ENCODE measurements around the gene ATRN. TPM values are rescaled to one million over a fixed set of nuclear protein-coding genes. Genes with fewer than 3 reads are reported as not detected.
"Not testable (repeated sequence)": the region's sequence is repeated elsewhere in the genome, so short reads cannot be mapped to it uniquely, and the experiment has no call there.

The ATRN gene
- 19.9 and 23.8 TPM in 2 replicates for total RNA-seq (2014; rRNA removed)
- polyA plus RNA-seq (2012) = 11.6 TPM

DNA sequence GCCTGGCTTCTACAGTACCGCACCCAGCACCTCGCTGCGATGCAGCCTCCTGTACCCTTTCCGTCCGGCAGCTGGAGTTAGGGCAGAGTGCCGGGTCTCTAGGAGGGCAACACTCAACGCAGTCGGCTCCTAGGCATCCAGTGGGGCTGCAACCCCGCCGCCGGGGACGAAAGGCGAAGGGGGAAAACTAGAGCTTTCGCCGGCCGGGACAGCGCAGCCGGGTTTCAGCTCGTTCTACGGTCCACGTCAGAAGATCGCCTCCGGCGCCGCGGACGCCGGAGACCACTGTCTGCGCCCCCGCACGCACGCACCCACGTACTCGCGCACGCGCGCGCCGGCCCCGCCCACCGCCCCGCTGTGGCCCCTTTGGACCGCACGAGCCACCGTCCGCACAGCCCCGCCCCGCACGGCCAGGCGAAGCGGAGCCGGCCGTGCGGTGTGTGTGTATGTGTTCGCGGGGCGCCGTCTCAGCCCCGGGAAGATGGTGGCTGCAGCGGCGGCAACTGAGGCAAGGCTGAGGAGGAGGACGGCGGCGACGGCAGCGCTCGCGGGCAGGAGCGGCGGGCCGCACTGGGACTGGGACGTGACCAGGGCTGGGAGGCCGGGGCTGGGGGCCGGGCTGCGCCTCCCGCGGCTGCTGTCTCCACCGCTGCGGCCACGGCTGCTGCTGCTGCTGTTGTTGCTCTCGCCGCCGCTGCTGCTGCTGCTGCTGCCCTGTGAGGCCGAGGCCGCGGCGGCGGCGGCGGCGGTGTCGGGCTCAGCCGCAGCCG is at the start of gene ATRN:
ATRN (plus strand) TSS at position 392 of the 770 bp plus-strand sequence; CDS start at position 482, 90 bp downstream.
- DNase-seq (ENCODE audit: low read depth) = peak; percentile 88

DNA sequence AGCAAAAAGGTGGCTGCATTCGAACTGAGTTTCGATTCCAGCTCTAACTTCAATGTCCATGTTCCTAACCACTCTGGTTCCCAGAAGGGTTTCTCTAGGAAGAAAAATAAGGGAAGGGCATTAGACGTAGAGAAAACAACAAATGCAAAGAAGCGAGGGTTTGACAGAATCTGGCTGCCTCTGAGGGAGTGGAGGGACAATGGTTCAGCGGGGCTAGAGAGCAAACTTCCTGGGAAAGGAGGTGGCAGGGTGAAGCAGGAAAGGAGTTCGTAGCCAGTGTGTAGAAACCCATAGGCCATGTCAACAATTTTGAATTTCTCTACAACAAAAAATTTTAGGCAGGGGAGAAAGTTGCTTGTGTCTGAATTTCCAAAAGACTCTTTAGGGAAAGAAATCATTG is 48.8 kb upstream of the ATRN start:
- DNase-seq (ENCODE audit: low read depth) = no peak

DNA sequence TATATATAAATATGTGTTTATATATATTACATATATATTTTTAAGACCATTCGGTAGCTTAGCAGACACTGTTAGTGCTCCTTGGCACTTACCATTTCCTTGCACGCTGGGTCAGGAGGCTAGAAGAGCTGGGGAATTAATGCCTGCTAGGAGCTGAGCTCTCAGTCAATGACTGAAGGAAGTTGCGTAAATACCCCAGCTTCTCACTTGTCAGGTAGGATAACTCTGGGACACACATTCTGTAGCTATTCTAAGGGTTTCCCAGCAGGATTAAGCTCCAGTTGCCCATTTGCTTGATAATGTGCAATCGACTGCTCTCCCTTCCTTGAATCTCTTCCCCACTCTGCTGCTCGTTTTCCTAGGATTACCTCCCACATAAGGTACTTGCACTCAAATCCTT is 47.7 kb upstream of the ATRN start:
- DNase-seq (ENCODE audit: low read depth) = no peak

DNA sequence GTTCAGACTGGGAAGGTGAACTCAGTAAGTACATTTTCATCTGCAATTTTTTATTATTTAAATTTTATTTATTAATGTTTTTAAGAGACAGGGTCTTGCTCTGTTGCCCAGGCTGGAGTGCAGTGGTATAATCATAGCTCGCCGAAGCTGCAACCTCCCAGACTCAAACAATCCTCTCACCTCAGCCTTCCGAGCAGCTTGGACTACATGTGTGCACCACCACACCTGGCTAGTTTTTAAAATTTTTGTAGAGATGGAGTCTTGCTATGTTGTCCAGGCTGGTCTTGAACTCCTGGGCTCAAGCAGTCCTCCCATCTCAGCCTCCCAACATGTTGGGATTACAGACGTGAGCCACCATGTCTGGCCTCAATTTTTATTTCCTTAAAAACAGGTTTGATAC is 44.1 kb upstream of the ATRN start:
- DNase-seq (ENCODE audit: low read depth) = not testable (repeated sequence)

DNA sequence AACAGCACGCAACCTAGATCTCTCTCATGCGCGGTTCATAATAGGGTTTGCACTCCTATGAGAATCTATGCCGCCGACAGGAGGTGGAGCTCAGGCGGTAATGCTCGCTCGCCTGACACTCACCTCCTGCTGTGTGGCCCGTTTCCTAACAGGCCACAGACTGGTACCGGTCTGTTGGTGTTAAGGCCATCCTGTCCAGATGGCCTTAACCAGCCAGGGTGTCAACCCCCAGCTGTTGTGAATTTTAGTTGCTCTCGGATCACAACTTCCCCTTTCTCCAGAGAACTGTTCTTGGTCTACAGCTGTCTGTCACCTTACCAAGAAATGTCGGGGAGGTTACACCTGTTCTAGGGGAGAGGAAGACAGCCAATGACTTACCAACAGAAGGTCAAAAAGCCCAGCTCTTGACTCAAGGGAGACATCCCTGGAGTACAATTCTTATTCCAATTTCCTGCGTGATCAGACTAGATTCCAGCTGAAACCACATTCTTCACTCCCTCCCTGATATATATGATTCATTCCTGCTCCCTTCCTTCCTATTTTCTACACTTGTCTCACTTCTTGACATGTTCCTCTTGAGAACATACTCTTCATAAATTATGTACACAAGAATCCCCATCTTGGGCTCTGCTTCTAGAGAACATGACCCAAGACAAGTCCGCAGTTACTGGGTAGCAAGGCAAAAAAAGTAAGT is 40.3 kb upstream of the ATRN start:
- no peak for DNase-seq (ENCODE audit: low read depth)

DNA sequence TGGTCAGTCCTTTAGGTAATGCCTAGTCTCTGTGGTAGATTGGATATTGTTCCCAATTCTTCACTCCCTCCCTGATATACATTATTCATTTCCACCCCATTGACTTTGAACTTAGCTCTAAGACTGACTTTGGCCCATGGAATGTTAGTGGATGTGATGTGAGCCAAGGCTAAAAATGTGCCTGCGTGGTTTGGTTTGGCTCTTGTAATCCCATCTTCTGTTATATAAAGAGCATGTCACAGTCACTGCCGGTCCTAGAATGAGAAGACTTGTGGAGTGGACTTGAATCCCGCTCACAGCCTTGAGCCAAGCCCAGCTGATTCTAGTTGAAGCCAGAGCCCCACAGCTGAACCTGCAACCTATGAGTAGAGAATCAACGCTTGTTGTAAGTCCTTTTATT is 39.7 kb upstream of the ATRN start:
- no peak for DNase-seq (ENCODE audit: low read depth)

DNA sequence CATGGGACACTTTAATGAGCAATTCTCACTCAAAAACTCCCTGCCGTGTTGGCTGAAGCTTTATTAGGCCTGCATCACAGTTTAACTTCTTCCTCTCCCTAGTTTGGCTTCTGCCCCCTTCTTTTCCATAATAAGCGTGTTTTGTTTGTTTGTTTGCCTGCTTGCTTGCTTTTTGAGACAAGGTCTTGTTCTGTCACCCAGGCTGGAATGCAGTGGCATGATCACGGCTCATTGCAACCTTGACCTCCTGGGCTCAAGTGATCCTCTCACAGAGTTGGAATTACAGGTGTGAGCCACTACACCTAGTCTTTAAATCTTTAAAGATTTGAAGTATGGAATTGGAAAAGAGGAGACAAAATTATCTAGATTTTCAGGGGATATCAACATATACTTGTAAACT is 38.0 kb upstream of the ATRN start:
- DNase-seq (ENCODE audit: low read depth) = no peak

DNA sequence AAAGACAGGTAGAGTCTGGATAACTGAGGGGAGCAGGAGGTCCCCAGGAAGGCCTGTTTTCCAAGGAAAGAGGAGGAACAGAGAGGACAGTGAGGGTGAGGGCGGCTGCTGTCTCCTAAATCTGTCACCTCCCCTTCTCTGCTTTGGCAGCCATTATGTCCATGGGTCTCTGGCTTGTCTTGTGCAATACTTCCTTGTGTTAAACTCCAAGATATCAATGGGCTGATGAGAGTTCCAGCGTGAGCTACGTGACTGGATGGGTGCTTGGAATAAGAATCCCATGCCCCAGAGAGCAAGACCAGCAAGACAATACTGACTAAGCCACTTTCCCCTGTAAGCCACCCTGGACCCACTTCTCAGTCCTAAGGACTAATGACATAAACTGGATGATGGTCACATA is 37.1 kb upstream of the ATRN start:
- no peak for DNase-seq (ENCODE audit: low read depth)

DNA sequence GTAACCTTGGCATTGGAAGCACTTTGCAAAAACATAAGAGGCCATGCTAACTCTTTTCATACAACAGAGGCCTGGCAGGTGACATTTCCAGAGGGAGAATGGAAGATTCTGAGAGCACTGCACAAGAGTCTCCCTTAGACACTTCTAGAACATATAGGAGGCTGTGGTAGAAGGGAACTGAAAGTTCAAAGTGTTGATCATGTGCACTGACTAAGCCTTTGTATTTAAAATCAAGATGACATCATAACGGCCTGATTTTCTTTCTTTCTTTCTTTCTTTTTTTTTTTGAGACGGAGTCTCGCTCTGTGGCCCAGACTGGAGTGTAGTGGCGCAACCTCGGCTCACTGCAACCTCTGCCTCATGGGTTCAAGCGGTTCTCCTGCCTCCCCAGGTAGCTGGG is 36.6 kb upstream of the ATRN start:
- no peak for DNase-seq (ENCODE audit: low read depth)

DNA sequence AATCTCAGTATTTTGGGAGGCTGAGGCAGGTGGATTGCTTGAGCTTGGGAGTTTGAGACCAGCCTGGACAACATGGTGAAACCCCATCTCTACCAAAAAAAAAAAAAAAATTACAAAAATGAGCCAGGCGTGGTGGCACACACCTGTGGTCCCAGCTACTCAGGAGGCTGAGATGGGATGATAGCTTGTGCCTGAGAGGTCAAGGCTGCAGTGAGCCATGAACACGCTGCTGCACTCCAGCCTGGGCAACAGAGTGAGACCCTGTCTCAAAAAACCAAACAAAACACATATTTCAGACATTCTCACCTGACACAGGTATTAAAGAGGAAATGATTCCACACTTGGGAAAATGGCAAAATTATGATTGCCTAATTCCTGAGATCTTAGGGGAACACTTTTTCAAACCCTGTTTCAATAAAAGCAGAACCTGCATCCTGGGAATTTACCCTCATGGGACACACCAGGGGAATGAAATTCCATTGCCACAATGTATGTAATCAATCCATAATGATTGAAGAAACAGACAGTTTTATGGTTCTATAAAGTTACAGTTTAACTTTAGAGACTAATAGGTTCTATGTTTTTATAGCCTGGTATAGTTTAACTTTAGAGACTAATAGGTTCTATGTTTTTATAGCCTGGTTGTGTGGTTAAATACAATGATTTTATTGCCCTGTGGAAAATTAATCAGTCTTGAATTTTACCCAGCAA is 33.8 kb upstream of the ATRN start:
- no peak for DNase-seq (ENCODE audit: low read depth)

DNA sequence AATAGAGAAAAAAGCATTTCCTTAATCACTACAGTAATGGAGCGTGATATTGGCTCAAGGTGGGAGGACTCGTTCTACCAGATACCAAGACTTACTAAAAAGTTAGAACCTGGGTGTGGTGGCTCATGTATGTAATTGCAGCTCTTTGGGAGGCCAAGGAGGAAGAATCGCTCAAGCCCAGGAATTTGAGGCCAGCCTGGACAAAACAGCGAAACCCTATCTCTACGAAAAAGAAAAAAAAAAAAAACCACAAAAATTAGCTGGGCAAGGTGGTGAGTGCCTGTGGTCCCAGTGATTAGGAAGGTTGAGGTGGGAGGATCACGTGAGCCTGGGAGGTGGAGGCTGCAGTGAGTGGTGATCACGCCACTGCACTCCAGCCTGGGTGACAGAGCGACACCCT is 24.0 kb upstream of the ATRN start:
- DNase-seq (ENCODE audit: low read depth) = no peak

DNA sequence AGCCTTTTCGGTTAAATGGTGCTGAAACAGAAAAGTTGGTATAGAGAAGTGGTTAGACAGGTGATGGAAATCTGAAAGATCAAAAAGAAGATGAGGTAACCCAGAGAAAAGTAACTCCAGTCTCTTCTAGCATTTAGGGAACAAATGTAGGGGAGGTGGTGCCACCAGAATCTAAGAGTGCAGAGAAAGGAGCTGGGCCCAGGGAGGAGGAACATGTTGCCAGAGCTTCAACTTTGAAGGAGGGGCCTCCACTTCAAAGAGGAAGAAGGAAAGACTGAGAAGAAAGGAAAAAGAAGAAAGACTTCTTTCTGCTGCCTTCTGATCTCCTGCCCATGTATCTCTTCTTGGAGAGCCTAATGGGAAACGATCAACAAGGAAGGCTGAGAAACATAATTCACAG is 23.5 kb upstream of the ATRN start:
- DNase-seq (ENCODE audit: low read depth) = no peak

DNA sequence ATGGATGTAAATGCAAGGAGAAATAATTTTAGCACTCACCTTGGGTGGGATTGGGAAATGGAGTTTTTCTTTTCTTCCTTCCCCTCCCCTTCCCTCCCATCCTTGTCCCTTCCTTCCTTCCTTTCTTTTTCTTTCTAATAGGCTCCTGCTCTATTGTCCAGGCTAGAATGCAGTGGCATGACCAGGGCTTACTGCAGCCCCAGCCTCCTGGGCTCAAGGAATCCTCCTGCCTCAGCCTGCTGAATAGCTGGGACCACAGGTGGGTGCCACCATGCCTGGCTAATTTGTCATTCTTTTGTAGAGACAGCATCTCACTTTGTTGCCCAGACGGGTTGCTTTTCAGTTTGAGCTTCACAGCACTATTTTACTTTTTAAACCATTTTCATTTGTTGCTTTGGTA is 21.5 kb upstream of the ATRN start:
- DNase-seq (ENCODE audit: low read depth) = no peak

DNA sequence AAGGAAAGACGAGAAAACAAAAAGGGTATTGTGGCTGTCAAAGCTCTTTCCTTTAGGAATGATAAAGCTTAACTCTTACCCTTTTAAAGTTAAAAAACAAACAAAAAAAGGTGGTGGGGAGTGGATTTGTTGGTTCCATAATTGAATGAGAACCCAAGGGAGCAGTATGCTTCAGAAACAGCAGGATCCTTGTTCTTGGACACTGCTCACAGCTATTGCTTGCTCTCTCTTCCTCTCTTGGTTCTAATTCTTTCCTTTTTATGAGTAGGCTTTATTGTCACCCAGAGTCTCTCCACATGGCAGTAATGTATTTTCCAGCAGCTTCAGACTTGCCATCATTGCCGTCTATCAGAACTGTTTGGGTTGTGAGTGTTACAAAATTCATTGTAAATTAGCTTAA is 18.7 kb upstream of the ATRN start:
- DNase-seq (ENCODE audit: low read depth) = no peak

DNA sequence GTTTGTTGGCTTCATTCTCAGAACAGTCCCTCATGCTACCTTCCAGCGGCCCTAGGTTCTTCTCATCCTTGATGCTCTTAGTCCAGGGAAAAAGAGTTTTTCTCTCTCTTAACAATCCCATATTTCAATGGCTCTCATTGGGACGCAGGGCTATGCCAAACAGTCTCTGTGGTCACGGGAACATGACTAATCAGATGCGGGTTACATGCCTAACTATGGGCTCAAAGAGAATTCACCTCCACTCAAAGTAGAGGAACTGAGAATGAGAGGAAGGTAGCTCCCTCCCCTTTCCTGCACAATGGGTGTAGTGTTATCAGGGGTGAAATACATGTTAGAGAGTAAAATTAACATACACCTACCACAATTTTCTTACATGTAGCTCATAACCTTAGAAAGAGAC is 18.1 kb upstream of the ATRN start:
- no peak for DNase-seq (ENCODE audit: low read depth)

DNA sequence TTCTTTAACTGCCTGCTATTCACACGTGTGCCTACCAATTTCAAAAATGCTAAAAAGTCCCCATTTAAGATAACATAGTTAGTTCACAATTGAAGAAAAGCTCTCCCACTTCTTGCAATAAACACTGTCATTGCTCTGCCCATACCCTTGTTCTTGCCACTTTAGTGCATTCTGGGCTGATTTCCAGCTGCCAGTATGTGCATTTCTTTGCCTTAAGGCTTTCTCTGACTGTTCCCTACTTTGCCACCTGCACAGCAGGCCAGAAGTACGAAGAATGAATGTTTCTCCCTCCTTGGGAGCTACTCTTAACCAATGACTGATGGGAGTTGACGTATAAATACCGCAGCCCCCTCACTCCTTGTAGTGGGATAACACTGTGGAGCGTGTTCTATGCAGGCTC is 16.0 kb upstream of the ATRN start:
- DNase-seq (ENCODE audit: low read depth) = no peak

DNA sequence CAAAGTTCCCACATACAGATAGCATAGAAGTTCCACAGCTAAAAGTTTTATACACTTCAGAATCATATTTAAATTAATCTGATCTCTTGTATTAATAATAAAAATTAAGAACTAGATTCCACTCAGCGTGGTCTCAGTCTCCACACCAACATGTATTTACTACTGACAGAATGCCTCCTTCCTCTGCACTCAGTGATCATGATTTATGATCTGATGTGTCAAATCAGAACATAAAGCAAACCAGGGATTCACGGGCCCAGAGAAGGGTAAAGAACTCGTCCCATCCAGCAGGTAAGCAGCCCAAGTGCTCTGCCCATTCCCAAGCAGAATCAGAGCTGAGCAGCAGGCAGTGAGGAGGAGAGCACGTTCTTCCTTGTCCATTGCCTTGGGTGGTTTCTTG is 14.2 kb upstream of the ATRN start:
- DNase-seq (ENCODE audit: low read depth) = no peak

DNA sequence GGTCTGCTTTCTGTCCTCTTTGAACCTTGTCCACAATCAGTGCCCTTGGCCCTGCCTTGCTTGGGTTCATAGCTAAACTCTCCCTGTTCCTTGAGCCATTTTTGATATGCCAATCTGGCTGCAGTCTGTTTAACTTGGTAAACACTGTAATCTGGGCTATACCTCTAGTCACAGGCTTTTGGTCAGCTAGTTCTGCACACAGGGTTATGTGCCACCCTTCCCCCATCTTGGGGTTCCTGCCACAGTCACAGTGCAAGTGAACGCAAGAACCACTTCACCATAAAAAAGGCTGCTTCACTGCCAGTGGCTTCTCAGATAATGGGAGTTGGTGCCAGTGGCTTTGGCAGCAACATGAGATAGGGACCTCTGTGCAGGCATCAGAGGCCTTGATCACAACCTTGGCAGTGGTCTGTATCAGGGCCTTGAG is 10.9 kb upstream of the ATRN start:
- DNase-seq (ENCODE audit: low read depth) = no peak

DNA sequence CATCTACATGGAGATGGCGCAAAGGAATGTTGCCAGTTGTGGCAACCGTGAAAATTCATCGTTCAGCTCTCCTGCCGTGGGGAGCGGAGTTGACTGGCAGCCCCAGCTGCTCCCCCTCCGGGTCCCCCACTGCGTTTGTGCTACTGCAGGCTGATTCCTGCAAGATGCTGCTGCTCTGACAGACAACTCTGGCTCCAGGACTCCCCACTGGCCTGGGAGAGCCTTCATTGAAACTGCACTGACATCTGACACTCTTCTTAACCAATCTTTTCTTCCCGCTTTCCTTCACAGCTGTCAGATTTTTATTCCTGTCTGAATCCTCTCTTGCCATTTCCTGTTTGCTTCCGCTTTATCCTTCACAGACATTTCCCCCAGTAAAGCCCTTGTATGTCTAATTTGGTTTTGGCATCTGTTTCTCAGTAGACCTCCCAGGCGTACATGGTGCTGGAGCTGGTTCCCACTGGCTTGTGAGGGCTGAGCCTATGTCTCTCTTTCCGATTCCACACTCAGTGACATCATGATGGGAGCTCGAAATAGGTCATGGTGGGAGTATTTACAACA is 9.5 kb upstream of the ATRN start:
- DNase-seq (ENCODE audit: low read depth) = peak; percentile 81

DNA sequence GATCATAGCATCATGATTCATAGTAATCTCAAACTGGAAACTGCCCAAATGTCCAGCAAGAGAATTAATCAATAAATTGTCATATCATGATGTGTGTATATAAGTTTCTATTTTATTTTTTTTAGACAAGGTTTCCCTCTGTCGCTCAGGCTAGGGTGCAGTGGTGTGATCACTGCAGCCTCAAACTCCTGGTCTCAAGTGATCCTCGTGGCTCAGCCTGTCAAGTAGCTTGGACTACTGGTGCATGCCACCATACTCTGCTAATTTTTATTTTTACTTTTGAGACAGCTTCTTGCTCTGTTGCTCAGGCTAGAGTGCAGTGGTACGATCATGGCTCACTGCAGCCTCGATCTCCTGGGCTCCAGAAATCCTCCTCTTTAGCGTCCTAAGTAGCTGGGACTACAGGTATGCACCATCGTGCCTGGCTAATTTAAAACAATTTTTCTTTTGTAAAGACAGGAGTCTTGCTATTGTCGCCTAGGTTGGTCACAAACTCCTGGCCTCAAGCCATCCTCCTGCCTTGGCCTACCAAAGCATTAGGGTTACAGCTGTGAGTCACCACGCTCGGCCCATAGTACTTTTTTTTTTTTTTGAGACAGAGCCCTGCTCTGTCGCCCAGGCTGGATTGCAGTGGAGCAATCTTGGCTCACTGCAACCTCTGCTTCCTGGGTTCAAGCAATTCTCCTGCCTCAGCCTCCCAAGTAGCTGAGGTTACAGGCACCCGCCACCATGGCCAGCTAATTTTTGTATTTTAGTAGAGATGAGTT is 8.7 kb upstream of the ATRN start:
- DNase-seq (ENCODE audit: low read depth) = peak; percentile 22

DNA sequence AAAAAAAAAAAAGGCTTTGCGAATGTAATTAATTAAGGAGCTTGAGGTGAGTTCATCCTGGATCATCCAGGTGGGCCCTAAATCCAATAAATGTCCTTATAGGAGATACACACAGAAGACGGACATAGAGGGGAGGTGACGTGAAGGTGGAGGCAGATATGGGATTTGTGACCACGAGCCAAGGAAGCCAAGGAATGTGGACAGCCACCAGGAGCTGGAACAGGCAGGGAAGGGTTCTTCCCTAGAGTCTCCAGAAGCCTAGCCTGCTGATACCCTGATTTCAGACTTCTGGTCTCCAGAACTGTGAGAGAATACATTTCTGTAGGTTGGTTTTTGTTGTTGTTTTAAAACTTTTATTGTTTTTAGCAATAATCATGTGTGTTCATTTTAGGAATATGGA is 6.7 kb upstream of the ATRN start:
- no peak for DNase-seq (ENCODE audit: low read depth)

DNA sequence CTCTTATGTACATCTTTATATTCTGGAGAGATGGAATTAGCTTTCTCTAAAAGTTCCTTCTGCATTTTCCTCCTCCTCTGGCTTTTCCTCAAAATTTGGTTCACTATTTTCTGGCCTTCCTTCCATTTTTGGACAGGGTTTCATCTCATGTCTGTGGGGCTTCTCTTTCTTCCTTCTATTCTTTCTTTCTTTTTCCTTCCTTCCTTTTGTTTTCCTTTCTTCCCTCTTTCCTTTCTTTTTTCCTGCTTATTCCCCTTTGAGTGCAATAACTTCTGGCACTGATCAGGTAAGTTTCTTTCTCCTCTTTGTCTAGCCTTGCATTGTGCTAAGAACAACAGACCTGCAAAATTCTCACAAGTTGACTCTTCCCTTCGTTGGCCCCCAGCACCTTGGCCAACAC is 5.5 kb upstream of the ATRN start:
- DNase-seq (ENCODE audit: low read depth) = no peak

All from LHCN-M2 (cell line).